GM19351 (cell line): ENCODE data around the gene ANO10.

Experiments
- ATAC-seq: cut with Tn5 transposase; IDR thresholded peaks from one replicate; pipeline ENCODE4 v1.9.1; 2021; ENCODE audit warnings: mild to moderate bottlenecking, moderate library complexity; ENCODE audit not compliant: unreplicated experiment

Gene ANO10

DNA sequence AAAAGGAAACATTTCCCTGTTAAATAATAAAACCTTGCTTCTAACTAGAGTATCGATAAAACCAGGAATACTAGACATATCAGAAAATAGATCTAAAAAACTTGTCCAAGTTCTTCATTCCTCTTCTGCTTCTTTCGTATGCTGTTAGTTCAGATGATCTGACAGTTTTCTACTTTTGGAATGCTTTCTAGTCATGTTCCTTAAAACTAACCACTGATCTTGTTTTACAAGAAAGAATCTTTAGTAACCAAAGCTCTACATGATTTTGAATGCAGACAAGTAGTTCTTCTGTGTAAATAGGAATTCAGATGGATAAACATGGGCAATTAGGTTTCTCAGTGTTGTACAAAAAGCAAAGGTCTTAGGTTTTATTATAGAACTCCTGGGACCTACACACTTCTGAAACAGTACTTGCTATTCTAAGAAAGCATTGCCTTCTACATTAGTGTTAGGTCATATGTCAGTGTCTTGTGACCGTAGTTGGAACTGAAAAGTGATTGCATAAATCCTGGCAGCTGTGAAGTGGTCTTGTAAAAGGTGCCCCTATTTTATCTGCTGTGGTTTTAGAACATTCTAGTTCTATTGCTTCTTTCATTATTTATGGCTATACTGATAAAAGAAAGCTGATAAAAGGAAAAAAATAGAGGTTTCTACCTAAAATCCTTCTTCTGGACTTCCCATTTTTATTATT lies 294.8 kb downstream of the ANO10 start:
- no peak for ATAC-seq

DNA sequence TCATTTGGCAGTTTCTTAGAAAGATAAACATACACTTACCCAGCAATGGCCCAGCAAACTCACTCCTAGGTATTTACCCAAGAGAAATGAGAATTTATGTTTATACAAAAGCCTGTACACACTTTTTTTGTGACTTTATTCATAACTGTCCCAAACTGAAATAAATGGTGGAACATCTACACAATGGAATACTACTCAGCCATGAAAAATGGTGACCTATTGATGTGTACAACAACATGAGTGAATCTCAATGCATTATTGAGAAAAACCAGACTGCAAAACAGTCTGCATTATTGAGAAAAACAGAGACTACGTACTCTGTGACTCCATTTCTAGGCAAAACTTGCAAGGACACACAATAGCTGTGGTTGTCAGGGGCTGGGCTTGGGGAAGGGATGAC lies 298.3 kb downstream of the ANO10 start:
- ATAC-seq = no peak

DNA sequence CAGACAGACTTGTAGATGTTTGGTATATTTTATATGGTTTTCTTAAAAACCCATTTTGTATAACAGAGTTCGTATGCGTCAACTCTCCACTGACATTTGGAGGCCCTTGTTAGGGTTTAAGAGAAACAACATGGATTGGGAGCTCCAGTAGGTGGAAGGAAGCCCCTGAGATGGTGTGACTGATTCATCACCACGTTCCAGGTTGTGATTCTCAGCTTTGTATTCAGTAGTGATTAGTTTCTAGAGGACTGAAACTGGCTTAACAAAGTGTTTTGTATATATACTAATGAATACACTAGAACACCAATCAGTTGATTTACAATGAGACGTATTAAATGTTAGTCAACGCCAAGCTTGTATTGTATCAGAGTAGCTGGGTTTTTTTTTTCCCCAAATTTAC lies 301.5 kb downstream of the ANO10 start:
- no peak for ATAC-seq

DNA sequence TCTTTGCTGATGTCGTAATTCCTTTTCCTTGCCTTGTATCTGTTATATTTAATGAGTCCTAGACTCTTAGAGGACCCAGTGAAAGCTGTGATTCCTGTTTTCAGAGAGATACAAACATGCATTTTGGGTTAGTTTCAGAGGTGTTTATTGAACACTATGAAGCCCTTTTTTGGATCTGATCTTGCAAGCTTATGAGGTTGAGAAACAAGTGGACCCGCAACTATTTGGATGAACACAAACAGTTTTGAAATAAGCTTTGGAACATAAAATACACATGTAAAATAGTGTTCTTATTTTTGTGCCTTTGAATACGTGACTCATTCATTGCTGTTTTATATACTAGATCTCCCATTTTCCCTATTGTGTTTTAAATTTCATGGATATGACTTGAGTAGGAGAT lies 302.0 kb downstream of the ANO10 start:
- no peak for ATAC-seq

DNA sequence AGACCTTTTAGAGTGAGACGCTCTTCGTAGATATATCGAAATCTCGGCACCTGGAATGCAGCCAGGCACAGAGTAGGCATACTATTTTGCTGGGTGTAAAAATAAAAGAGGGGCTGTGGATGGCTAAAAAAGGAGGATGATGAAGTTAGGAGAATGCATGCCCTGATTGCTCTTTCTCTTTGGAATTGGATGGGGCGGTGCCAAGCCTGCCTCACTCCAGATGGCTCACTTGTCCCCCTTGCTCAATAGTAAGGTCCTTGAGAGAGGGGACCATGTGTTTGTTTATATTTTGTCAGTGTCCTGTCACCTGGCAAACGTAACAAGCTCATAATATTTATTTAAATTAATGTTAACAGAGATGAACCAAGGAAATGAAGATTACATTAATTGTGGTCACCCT lies 302.4 kb downstream of the ANO10 start:
- ATAC-seq = no peak

DNA sequence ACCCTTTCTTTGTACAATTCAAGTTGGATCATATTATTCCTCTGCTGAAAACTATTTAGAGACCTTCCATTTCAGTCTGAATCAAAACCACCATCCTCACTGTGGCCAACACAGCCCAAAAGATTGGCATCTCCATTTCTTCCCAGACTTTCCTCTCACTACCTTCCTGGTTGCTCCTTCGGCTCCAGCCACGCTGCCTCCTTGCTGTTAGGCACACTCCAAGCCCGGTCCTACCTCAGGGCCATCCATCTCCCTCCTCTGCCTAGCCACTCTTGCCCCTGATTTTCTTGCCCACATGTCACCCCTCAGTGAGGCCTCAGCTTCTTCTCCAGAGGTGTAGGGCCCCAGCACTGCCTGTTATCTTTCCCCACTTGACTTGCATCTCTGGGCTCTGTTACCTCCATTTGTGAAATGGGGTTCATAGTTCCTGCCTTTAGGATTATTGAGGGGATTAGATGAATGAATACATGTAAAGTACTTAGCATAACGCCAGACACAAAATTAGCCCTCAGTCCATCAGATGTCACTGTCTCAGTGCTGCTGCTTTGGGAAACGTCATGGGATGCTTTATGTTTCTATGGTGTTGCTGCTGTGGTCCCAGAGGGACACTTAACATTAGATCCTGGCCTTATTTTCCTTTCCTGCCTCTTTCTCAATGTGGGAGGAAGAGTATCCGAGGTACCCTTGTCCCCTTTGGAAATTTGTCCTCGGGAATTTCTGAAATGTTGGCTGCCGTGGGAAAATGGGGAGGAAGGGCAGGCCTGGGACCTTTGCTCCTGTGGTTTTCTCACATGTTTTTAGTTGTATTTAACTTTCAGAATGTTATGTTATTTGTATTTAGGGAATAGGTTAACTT lies 304.1 kb downstream of the ANO10 start:
- no peak for ATAC-seq

DNA sequence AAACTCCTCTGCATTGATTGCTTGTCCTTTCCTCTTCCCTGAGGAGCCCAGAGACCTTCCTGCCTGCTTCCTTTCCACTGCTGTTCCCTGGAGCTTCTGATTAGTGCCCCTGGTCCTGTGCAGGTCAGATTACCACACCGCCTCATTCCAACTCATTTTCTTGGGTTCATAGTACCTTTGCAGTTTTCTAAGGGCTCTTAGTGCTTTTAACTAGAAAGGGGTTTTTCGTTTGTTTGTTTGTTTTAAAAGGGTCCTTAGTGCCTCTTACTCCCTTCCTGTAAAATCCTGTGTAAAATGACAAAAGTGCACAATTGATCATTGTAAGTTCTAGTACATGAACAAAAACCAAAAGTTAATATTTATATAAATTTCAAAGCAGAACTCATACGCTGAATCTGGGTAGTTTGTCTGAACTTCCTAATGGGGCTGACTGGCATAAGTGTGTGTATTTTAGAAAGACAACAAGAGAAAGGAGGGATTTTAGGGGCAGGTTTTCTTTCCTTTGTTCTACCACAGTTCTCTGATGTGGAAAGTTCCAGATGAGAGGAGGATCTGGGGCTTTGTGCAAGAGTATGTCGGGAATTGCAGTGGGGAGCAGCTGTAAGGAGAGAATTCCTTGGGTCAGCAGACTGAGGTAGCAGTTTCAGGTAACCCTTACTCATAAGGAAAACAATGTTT lies 304.9 kb downstream of the ANO10 start:
- ATAC-seq = no peak
